Heart right ventricle (tissue), 16 donors: ENCODE measurements around the gene OSR1. TPM values are rescaled to one million over a fixed set of nuclear protein-coding genes. Genes with fewer than 3 reads are reported as not detected.

Source experiments
- ATAC-seq, 8 donors: fragments of 200-7000 bp; cut with Tn5 transposase; one replicate each; pipeline ENCODE4 v1.9.1; 2020; ENCODE audit warnings: mild to moderate bottlenecking in 8 of 8, moderate library complexity in 8 of 8, moderate number of reproducible peaks in 1 of 8
- DNase-seq, 2 donors: peaks; one replicate each; pipeline ENCODE4 v3.0.0-alpha.2; 2020
- H3K27ac ChIP-seq, 10 donors: fragments of 200-600 bp; sonication (generic) in 2 of 10; one replicate each; pipeline versions ENCODE4 v1.5.0 to v1.8.0; 2020 to 2022; ENCODE audit warnings: mild to moderate bottlenecking in 3 of 10
- H3K27me3 ChIP-seq, 7 donors: fragments of 200-600 bp; one replicate each; pipeline ENCODE4 v1.8.0; 2021 to 2022; ENCODE audit warnings: mild to moderate bottlenecking in 2 of 7
- H3K36me3 ChIP-seq, 9 donors: fragments of 200-600 bp; sonication (generic) in 1 of 9; one replicate each; pipeline versions ENCODE4 v1.5.0 to v1.8.0; 2020 to 2022; ENCODE audit warnings: mild to moderate bottlenecking in 2 of 9
- H3K4me1 ChIP-seq, 9 donors: fragments of 200-600 bp; sonication (generic) in 1 of 9; one replicate each; pipeline versions ENCODE4 v1.5.0 to v1.8.0; 2020 to 2022; ENCODE audit warnings: mild to moderate bottlenecking in 4 of 9
- H3K4me3 ChIP-seq, 10 donors: fragments of 200-600 bp; sonication (generic) in 2 of 10; one replicate each; pipeline versions ENCODE4 v1.5.0 to v1.8.0; 2020 to 2022; ENCODE audit warnings: mild to moderate bottlenecking in 7 of 10, moderate library complexity in 2 of 10
- H3K9me3 ChIP-seq, 11 donors: fragments of 200-600 bp in 10 of 11; sonication (generic) in 2 of 11; one replicate each; pipeline versions ENCODE4 v1.5.0 to v1.8.0; 2013 to 2022; ENCODE audit warnings: mild to moderate bottlenecking in 2 of 11, control low read depth in 1 of 11, moderate library complexity in 1 of 11
- CTCF ChIP-seq, 9 donors: fragments of 200-600 bp; sonication (generic) in 2 of 9; IDR thresholded peaks; one replicate each; pipeline versions ENCODE4 v1.5.0 to v1.8.0; 2021 to 2022; ENCODE audit warnings: antibody characterized with exemption in 9 of 9, mild to moderate bottlenecking in 5 of 9, moderate library complexity in 1 of 9
- WGBS, 2 donors: extraction: QIAGEN DNeasy Blood & Tissue Kit; methylation state at CpG; one replicate each; pipeline ENCODE4 v1.1.7; 2013; ENCODE audit warnings: inconsistent platforms in 1 of 2; 5-methylcytosine and 5-hydroxymethylcytosine counted together
- intact Hi-C, 10 donors: fragments of 100-400 bp; cut with DNase I; formaldehyde crosslinking; loops; one replicate each; pipeline versions ENCODE4 v1.11.1 to v1.14.2; 2022
- polyA plus RNA-seq, 2 donors: library from polyadenylated mRNA; stranded (reverse); fragments of 200-250 nt; gene quantifications; one replicate each; pipeline ENCODE4 v1.2.3, GENCODE V29; 2013
- total RNA-seq, 10 donors: library from RNA; stranded (reverse); fragmentation: NEBNext Ultra II Directional in 3 of 10; extraction: Animal tissue kit (Norgen Biotek cat#: 25700) in 3 of 10; gene quantifications; one replicate each; pipeline versions ENCODE4 v1.2.1 to v1.2.4, GENCODE V29; 2021 to 2023
- donor health status: Arrhythmogenic right ventricular cardiomyopathy.
- donor health status: ischemic (EF 13 %, LVEDD 7.1; RV severe dilation, severe dysfunction).
- donor health status: healthy with polysubstance abuse.
- donor health status: DM: no; HTN: yes; CAD: no.
- donor health status: DM: no; HTN: no; CAD: no.
- donor health status: ischemic (EF 25% LVEDD 6.9; RV normal size, moderate dysfunction).
- donor health status: ischemic (EF 25% LVEDD 5.7; RV mildly dilated, moderate dysfunction).
- donor health status: healthy.
- donor health status: DM: yes; HTN: yes; CAD: no.
- donor health status: Ischemic cardiomyopathy.
- donor health status: ischemic (EF 35%, LVEDD 5.7; RV mildly dilated, moderate dysfunction).
- donor health status: nonischemic (EF 11% LVEDD 7.7; RV severe dilation, severe dysfunction).
- donor health status: DM: yes; HTN: yes; CAD: no.
- donor health status: PGD.
- donor health status: ischemic (EF 29% LVEDD 5.4; RV normal size, mild dysfunction).
- donor health status: nonischemic (EF 23%, LVEDD 6.1; RV moderate dilation, normal function).

OSR1 gene
- total and polyA plus RNA-seq, 12 donors, result 0.71 to 13.3 (median 2.7) TPM

GRCh38 chr2:19359456-19359855 is 1.0 kb upstream of the OSR1 start:
- TF ChIP-seq CTCF (IDR thresholded peaks at IDR 0.05), result no peak
- no peaks in the 10 kb centered on the region for H3K36me3 ChIP-seq
- WGBS, 2 donors, result 86 to 89% methylated on average over 4 of the region's 4 CpGs
- DNase-seq (no peak), ATAC-seq (no peak)
- peak overlapping the region in 3 of 10 donors; percentile 74 to 84 (median 77) for H3K4me3 ChIP-seq
- peak overlapping the region in 1 of 10 donors; percentile 62 for H3K27ac ChIP-seq
- H3K27me3 ChIP-seq, result peaks cover 0 to 93% (median 53%) of the 10 kb centered on the region in 7 donors
- intact Hi-C loops, result loop anchor here in 8 of 10 donors (5.0 to 10.0 kb wide), 10 partner anchors 305 to 925 kb away; no protein-coding TSS in a partner anchor
- no peaks in the 10 kb centered on the region for H3K9me3 ChIP-seq
- H3K4me1 ChIP-seq, result peaks cover 0 to 54% (median 39%) of the 10 kb centered on the region in 9 donors

- H3K36me3 ChIP-seq, result no peaks in the 10 kb centered on the region
- intact Hi-C loops, result loop anchor here in 8 of 10 donors (5.0 to 10.0 kb wide), 10 partner anchors 306 to 924 kb away; no protein-coding TSS in a partner anchor
- TF ChIP-seq CTCF (IDR thresholded peaks at IDR 0.05), result no peak
- H3K9me3 ChIP-seq, result no peaks in the 10 kb centered on the region
- DNase-seq (no peak), ATAC-seq (no peak)
- H3K27me3 ChIP-seq, result peaks cover 0 to 94% (median 55%) of the 10 kb centered on the region in 7 donors
- H3K4me3 ChIP-seq, result peak overlapping the region; percentile 18 to 84 (median 68)
- H3K4me1 ChIP-seq, result peaks cover 0 to 54% (median 39%) of the 10 kb centered on the region in 9 donors
- H3K27ac ChIP-seq, result peak overlapping the region in 8 of 10 donors; percentile 24 to 82 (median 65)
- WGBS, 2 donors, result 21 to 27% methylated on average over 14 of the region's 14 CpGs
These were observed 566 bp upstream of the OSR1 start for GRCh38 chr2:19359021-19359357.

- H3K27me3 ChIP-seq, result peaks cover 0 to 94% (median 65%) of the 10 kb centered on the region in 7 donors
- 6% methylated on average over 45 of the region's 45 CpGs for WGBS, 2 donors
These were observed 801 bp downstream of the OSR1 start for GRCh38 chr2:19357402-19358241.

More at GRCh38 chr2:19357402-19358241, 801 bp downstream of the OSR1 start:
- ATAC-seq (peak; percentile 4 to 51 (median 26)), DNase-seq (no peak)
- peaks cover 0 to 47% (median 34%) of the 10 kb centered on the region in 9 donors for H3K4me1 ChIP-seq
- H3K27ac ChIP-seq, result peak overlapping the region in 9 of 10 donors; percentile 24 to 82 (median 73)
- H3K4me3 ChIP-seq, result peak overlapping the region; percentile 58 to 84 (median 68)
- peaks cover 0 to 7% (median 0%) of the 10 kb centered on the region in 9 donors for H3K36me3 ChIP-seq
- intact Hi-C loops, result loop anchor here in 8 of 10 donors (2.0 to 10.0 kb wide), 11 partner anchors 307 to 923 kb away; no protein-coding TSS in a partner anchor
- no peaks in the 10 kb centered on the region for H3K9me3 ChIP-seq
- TF ChIP-seq CTCF (IDR thresholded peaks at IDR 0.05), result no peak
